ENCODE measurements around the gene PIP5K1B.

PIP5K1B gene

GRCh38 chr9:68793605-68794343 lies 88.7 kb downstream of the PIP5K1B start:
- in situ Hi-C loops (cut with MboI; ENCODE audit: low pct_unique_long_range_greater_than_20kb, low sequenced_read_pairs), result loop anchor here (25.0 kb wide), 3 partner anchors 94 to 219 kb away; partner anchors contain the start of gene PRKACG

GRCh38 chr9:68794898-68795297 lies 89.9 kb downstream of the PIP5K1B start:
- DNase-seq, result no peak
- in situ Hi-C loops (cut with MboI; ENCODE audit: low pct_unique_long_range_greater_than_20kb, low sequenced_read_pairs), result loop anchor here (25.0 kb wide), 3 partner anchors 92 to 217 kb away; partner anchors contain the start of gene PRKACG

More at GRCh38 chr9:68793605-68794343, 88.7 kb downstream of the PIP5K1B start:
- no peak for DNase-seq

GRCh38 chr9:68795411-68795810 lies 90.4 kb downstream of the PIP5K1B start:
- no peak for DNase-seq
- in situ Hi-C loops (cut with MboI; ENCODE audit: low pct_unique_long_range_greater_than_20kb, low sequenced_read_pairs), result loop anchor here (25.0 kb wide), 3 partner anchors 92 to 217 kb away; partner anchors contain the start of gene PRKACG

- in situ Hi-C loops (cut with MboI; ENCODE audit: low pct_unique_long_range_greater_than_20kb, low sequenced_read_pairs), result loop anchor here (25.0 kb wide), 3 partner anchors 90 to 215 kb away; partner anchors contain the start of gene PRKACG
- DNase-seq, result no peak
Measured at GRCh38 chr9:68797116-68797515, 92.1 kb downstream of the PIP5K1B start.

- in situ Hi-C loops (cut with MboI; ENCODE audit: low pct_unique_long_range_greater_than_20kb, low sequenced_read_pairs), result loop anchor here (25.0 kb wide), 3 partner anchors 89 to 214 kb away; partner anchors contain the start of gene PRKACG
- no peak for DNase-seq
Measured at GRCh38 chr9:68798423-68798822, 93.4 kb downstream of the PIP5K1B start.

- DNase-seq, result no peak
- in situ Hi-C loops (cut with MboI; ENCODE audit: low pct_unique_long_range_greater_than_20kb, low sequenced_read_pairs), result no loop called here
Measured at GRCh38 chr9:68800836-68801235, 95.8 kb downstream of the PIP5K1B start.

GRCh38 chr9:68802525-68803015 lies 97.5 kb downstream of the PIP5K1B start:
- DNase-seq, result no peak
- in situ Hi-C loops (cut with MboI; ENCODE audit: low pct_unique_long_range_greater_than_20kb, low sequenced_read_pairs), result no loop called here

- no peak for DNase-seq
- in situ Hi-C loops (cut with MboI; ENCODE audit: low pct_unique_long_range_greater_than_20kb, low sequenced_read_pairs), result no loop called here
Measured at GRCh38 chr9:68804911-68805889, 100.2 kb downstream of the PIP5K1B start.

- no peak for DNase-seq
- in situ Hi-C loops (cut with MboI; ENCODE audit: low pct_unique_long_range_greater_than_20kb, low sequenced_read_pairs), result no loop called here
Measured at GRCh38 chr9:68805890-68806517, 101.0 kb downstream of the PIP5K1B start.

GRCh38 chr9:68808338-68808890 lies 103.4 kb downstream of the PIP5K1B start:
- DNase-seq, result no peak
- in situ Hi-C loops (cut with MboI; ENCODE audit: low pct_unique_long_range_greater_than_20kb, low sequenced_read_pairs), result no loop called here

- DNase-seq, result no peak
- in situ Hi-C loops (cut with MboI; ENCODE audit: low pct_unique_long_range_greater_than_20kb, low sequenced_read_pairs), result no loop called here
Measured at GRCh38 chr9:68817079-68817875, 112.2 kb downstream of the PIP5K1B start.

GRCh38 chr9:68819065-68819464 lies 114.0 kb downstream of the PIP5K1B start:
- no peak for DNase-seq
- in situ Hi-C loops (cut with MboI; ENCODE audit: low pct_unique_long_range_greater_than_20kb, low sequenced_read_pairs), result no loop called here

GRCh38 chr9:68821911-68822310 lies 116.9 kb downstream of the PIP5K1B start:
- in situ Hi-C loops (cut with MboI; ENCODE audit: low pct_unique_long_range_greater_than_20kb, low sequenced_read_pairs), result no loop called here
- no peak for DNase-seq

GRCh38 chr9:68822596-68823165 lies 117.6 kb downstream of the PIP5K1B start:
- DNase-seq, result no peak
- in situ Hi-C loops (cut with MboI; ENCODE audit: low pct_unique_long_range_greater_than_20kb, low sequenced_read_pairs), result no loop called here

GRCh38 chr9:68825762-68826472 lies 120.9 kb downstream of the PIP5K1B start:
- in situ Hi-C loops (cut with MboI; ENCODE audit: low pct_unique_long_range_greater_than_20kb, low sequenced_read_pairs), result no loop called here
- DNase-seq, result no peak

- no peak for DNase-seq
- in situ Hi-C loops (cut with MboI; ENCODE audit: low pct_unique_long_range_greater_than_20kb, low sequenced_read_pairs), result no loop called here
Measured at GRCh38 chr9:68827837-68828744, 123.1 kb downstream of the PIP5K1B start.
